Measurements from ENCODE around the gene PPBP.
"Not testable (repeated sequence)": the region's sequence is repeated elsewhere in the genome, so short reads cannot be mapped to it uniquely, and the experiment has no call there.

PPBP gene

DNA sequence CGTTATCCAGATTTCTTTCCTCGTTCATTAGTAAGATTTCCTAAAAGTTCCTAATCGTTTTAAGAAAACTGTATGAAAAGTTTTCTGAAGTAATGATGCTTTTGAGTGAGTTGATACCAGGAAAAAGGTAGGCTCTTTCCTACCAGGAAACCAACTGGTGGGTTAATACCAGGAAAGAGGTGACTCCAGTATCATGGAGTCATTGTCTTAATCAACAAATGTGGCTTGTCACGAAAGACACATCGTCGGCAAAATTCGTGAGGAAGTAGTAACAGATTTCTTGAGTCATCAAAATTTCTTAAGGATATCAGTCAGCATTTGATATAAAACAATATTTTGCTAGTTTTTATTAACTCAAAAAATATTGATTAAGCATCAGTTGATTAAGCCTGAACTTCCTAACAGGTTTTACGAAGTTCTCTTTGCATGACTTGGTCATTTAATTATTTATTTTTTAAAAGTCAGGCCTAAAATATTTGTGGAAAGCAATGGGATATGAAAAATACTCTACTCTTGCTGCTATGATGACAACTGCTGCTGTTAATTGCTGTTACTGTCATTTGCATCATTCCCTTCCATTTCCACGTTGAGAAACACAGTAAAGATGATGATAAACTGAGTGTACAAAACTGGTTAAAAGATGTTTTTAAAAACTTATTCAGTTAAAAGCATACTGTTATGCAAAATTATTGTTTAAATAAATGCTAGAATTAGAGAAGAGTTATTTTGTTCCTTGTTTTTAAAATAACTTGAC lies 3.2 kb upstream of the PPBP start:
- no peaks in the 10 kb centered on the region for H3K36me3 ChIP-seq (ENCODE audit: control insufficient read depth, insufficient read depth, low read length)
- H3K4me3 ChIP-seq (ENCODE audit: low read length) = no peak overlapping the region
- no peaks in the 10 kb centered on the region for H3K27me3 ChIP-seq (ENCODE audit: control insufficient read depth, insufficient read depth, low read length)
- no peaks in the 10 kb centered on the region for H3K9me3 ChIP-seq (ENCODE audit: control insufficient read depth, low read length)
- H3K4me1 ChIP-seq (ENCODE audit: control insufficient read depth, insufficient read depth, low read length) = no peaks in the 10 kb centered on the region
- no peak overlapping the region for H3K9ac ChIP-seq (ENCODE audit: low read length)

GRCh38 chr4:73989928-73990327 lies 1.9 kb upstream of the PPBP start:
- no peaks in the 10 kb centered on the region for H3K36me3 ChIP-seq (ENCODE audit: control insufficient read depth, insufficient read depth, low read length)
- no peaks in the 10 kb centered on the region for H3K4me1 ChIP-seq (ENCODE audit: control insufficient read depth, insufficient read depth, low read length)
- no peaks in the 10 kb centered on the region for H3K27me3 ChIP-seq (ENCODE audit: control insufficient read depth, insufficient read depth, low read length)
- no peak overlapping the region for H3K9ac ChIP-seq (ENCODE audit: low read length)
- no peaks in the 10 kb centered on the region for H3K9me3 ChIP-seq (ENCODE audit: control insufficient read depth, low read length)
- H3K4me3 ChIP-seq (ENCODE audit: low read length) = no peak overlapping the region

DNA sequence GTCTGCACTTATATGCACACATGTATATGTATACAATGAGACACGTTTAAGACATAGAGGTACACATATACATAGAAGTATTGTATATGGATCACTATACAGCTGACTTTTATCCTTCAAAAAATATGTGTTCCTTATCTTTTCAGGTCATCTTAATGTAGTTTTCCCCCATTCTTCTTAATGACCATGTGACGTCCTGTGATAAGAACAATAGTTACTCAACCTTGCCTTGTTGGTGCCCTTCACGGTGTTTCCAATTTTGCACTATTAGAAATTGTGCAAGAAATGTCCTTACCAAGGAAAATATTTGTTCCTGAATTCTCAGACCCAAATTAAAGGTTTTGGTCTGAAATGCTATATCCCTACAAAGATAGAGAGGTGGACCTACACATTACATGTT lies 1.0 kb upstream of the PPBP start:
- Histone ChIP-seq H3K36me3 (ENCODE audit: control insufficient read depth, insufficient read depth, low read length) (no peaks in the 10 kb centered on the region), H3K27me3 (ENCODE audit: control insufficient read depth, insufficient read depth, low read length) (no peaks in the 10 kb centered on the region), H3K9me3 (ENCODE audit: control insufficient read depth, low read length) (no peaks in the 10 kb centered on the region), H3K4me3 (ENCODE audit: low read length) (no peak overlapping the region), H3K4me1 (ENCODE audit: control insufficient read depth, insufficient read depth, low read length) (no peaks in the 10 kb centered on the region), H3K9ac (ENCODE audit: low read length) (no peak overlapping the region)

- Histone ChIP-seq H3K4me3 (ENCODE audit: low read length) (no peak overlapping the region), H3K36me3 (ENCODE audit: control insufficient read depth, insufficient read depth, low read length) (no peaks in the 10 kb centered on the region), H3K27me3 (ENCODE audit: control insufficient read depth, insufficient read depth, low read length) (no peaks in the 10 kb centered on the region), H3K9ac (ENCODE audit: low read length) (no peak overlapping the region), H3K4me1 (ENCODE audit: control insufficient read depth, insufficient read depth, low read length) (no peaks in the 10 kb centered on the region), H3K9me3 (ENCODE audit: control insufficient read depth, low read length) (no peaks in the 10 kb centered on the region)
Observed at GRCh38 chr4:73985528-73985852, 2.5 kb downstream of the PPBP start.

- H3K9ac ChIP-seq (ENCODE audit: low read length) = no peak overlapping the region
- H3K27me3 ChIP-seq (ENCODE audit: control insufficient read depth, insufficient read depth, low read length) = no peaks in the 10 kb centered on the region
- H3K4me3 ChIP-seq (ENCODE audit: low read length) = no peak overlapping the region
- no peaks in the 10 kb centered on the region for H3K9me3 ChIP-seq (ENCODE audit: control insufficient read depth, low read length)
- H3K36me3 ChIP-seq (ENCODE audit: control insufficient read depth, insufficient read depth, low read length) = no peaks in the 10 kb centered on the region
- no peaks in the 10 kb centered on the region for H3K4me1 ChIP-seq (ENCODE audit: control insufficient read depth, insufficient read depth, low read length)
Observed at GRCh38 chr4:73984736-73985527, 3.1 kb downstream of the PPBP start.

GRCh38 chr4:73981175-73981574 lies 6.8 kb downstream of the PPBP start:
- H3K4me3 ChIP-seq (ENCODE audit: low read length); H3K36me3 ChIP-seq (ENCODE audit: control insufficient read depth, insufficient read depth, low read length); H3K4me1 ChIP-seq (ENCODE audit: control insufficient read depth, insufficient read depth, low read length); H3K9me3 ChIP-seq (ENCODE audit: control insufficient read depth, low read length); H3K9ac ChIP-seq (ENCODE audit: low read length); H3K27me3 ChIP-seq (ENCODE audit: control insufficient read depth, insufficient read depth, low read length): not testable (repeated sequence)

DNA sequence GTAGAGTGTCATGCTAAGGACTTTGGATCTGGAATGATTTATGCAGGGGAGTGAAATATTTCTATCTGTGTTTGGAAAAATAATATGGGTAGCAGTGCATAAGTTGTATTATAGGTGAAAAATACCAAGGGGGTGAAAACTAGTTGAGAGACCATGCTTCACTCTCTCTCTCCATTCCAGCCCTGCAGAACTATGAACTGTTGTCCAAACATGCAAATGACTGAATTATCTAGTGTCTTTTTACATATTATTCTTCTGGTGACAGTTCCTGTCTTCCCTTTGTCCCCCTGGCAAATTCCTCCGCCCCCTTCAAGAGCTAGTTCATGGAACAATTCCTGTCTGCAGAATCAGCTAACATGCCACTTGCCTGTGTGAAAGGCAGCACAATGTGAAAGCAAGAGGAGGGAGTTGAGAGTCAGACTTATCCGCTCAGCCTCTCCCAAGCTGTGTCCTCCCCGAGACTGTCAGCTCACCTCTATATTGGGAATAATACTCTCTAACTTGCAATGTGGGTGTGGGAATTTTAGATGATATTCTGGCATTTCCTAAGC lies 8.5 kb downstream of the PPBP start:
- Histone ChIP-seq H3K9me3 (ENCODE audit: control insufficient read depth, low read length) (no peaks in the 10 kb centered on the region), H3K4me3 (ENCODE audit: low read length) (no peak overlapping the region), H3K36me3 (ENCODE audit: control insufficient read depth, insufficient read depth, low read length) (no peaks in the 10 kb centered on the region)

DNA sequence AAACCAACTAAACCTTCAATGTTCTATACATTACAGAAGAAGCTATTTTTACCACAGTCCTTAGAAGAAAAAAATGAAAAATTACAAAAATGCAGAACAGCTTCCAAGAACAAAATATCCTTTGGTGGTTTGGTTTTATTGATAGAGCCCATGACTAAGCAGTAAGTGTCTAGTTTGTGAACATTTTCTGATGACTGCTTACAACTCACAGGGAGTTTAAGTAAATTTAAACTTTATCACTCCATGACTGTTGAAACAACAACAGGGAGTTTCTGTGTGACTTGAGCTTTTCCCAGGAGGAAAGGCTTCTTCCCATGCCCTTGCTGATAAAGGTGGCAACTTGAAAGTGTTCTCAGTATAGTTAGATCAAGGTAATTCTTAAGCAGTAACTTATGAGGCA lies 9.1 kb downstream of the PPBP start:
- Histone ChIP-seq H3K9ac (ENCODE audit: low read length) (no peak overlapping the region), H3K27me3 (ENCODE audit: control insufficient read depth, insufficient read depth, low read length) (no peaks in the 10 kb centered on the region), H3K4me1 (ENCODE audit: control insufficient read depth, insufficient read depth, low read length) (peaks cover 4% of the 10 kb centered on the region), H3K9me3 (ENCODE audit: control insufficient read depth, low read length) (no peaks in the 10 kb centered on the region), H3K4me3 (ENCODE audit: low read length) (no peak overlapping the region), H3K36me3 (ENCODE audit: control insufficient read depth, insufficient read depth, low read length) (no peaks in the 10 kb centered on the region)

More for the DNA sequence above, 8.5 kb downstream of the PPBP start:
- peaks cover 4% of the 10 kb centered on the region for H3K4me1 ChIP-seq (ENCODE audit: control insufficient read depth, insufficient read depth, low read length)
- H3K27me3 ChIP-seq (ENCODE audit: control insufficient read depth, insufficient read depth, low read length) = no peaks in the 10 kb centered on the region
- no peak overlapping the region for H3K9ac ChIP-seq (ENCODE audit: low read length)

GRCh38 chr4:73976716-73977115 lies 11.3 kb downstream of the PPBP start:
- no peaks in the 10 kb centered on the region for H3K36me3 ChIP-seq (ENCODE audit: control insufficient read depth, insufficient read depth, low read length)
- H3K9ac ChIP-seq (ENCODE audit: low read length) = no peak overlapping the region
- H3K9me3 ChIP-seq (ENCODE audit: control insufficient read depth, low read length) = no peaks in the 10 kb centered on the region
- no peak overlapping the region for H3K4me3 ChIP-seq (ENCODE audit: low read length)
- peaks cover 4% of the 10 kb centered on the region for H3K4me1 ChIP-seq (ENCODE audit: control insufficient read depth, insufficient read depth, low read length)
- H3K27me3 ChIP-seq (ENCODE audit: control insufficient read depth, insufficient read depth, low read length) = no peaks in the 10 kb centered on the region

DNA sequence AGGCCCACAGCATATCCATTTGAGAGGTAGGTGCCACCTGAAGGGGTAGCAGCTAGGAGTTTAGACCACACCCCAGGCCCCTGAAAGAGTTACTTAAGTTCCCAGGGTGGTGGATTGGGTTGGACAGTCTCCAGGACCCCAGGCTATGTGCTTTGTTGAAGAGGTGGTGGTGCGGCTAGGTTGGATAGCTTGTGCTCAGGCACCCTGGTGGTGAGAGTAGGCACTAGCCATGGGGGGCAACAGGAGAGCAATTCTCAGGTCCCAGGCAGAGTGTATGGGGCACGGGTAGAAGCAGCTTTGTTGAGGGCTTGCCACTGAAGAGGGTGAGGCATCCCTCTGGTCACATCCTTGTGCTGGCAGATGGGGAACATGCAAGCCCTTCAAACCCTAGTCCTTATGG lies 11.8 kb downstream of the PPBP start:
- Histone ChIP-seq H3K27me3 (ENCODE audit: control insufficient read depth, insufficient read depth, low read length) (no peaks in the 10 kb centered on the region), H3K36me3 (ENCODE audit: control insufficient read depth, insufficient read depth, low read length) (no peaks in the 10 kb centered on the region), H3K9me3 (ENCODE audit: control insufficient read depth, low read length) (no peaks in the 10 kb centered on the region), H3K9ac (ENCODE audit: low read length) (no peak overlapping the region), H3K4me1 (ENCODE audit: control insufficient read depth, insufficient read depth, low read length) (peaks cover 4% of the 10 kb centered on the region), H3K4me3 (ENCODE audit: low read length) (no peak overlapping the region)

DNA sequence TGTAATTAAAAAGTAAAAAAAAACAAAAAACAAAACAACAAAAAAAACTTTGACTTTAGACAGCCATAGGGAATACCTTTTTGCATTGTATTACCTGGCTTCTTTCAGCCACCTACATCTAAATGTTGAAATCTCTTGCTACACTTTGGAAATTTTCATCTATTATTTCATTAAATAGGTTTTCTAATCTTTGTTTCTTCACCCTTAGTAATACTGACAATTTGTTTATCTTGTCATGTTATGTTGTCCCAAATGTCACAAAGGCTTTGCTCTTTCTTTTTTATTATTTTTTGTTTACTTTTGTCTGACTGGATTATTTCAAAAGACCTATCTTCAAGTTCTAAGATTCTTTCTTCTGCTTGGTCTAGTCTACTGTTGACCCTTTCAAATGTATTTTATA lies 13.6 kb downstream of the PPBP start:
- no peaks in the 10 kb centered on the region for H3K9me3 ChIP-seq (ENCODE audit: control insufficient read depth, low read length)
- no peaks in the 10 kb centered on the region for H3K36me3 ChIP-seq (ENCODE audit: control insufficient read depth, insufficient read depth, low read length)
- H3K27me3 ChIP-seq (ENCODE audit: control insufficient read depth, insufficient read depth, low read length) = no peaks in the 10 kb centered on the region
- H3K9ac ChIP-seq (ENCODE audit: low read length) = no peak overlapping the region
- H3K4me1 ChIP-seq (ENCODE audit: control insufficient read depth, insufficient read depth, low read length) = peaks cover 4% of the 10 kb centered on the region
- no peak overlapping the region for H3K4me3 ChIP-seq (ENCODE audit: low read length)

- no peaks in the 10 kb centered on the region for H3K9me3 ChIP-seq (ENCODE audit: control insufficient read depth, low read length)
- no peaks in the 10 kb centered on the region for H3K36me3 ChIP-seq (ENCODE audit: control insufficient read depth, insufficient read depth, low read length)
- no peak overlapping the region for H3K9ac ChIP-seq (ENCODE audit: low read length)
- no peak overlapping the region for H3K4me3 ChIP-seq (ENCODE audit: low read length)
- H3K27me3 ChIP-seq (ENCODE audit: control insufficient read depth, insufficient read depth, low read length) = no peaks in the 10 kb centered on the region
- no peaks in the 10 kb centered on the region for H3K4me1 ChIP-seq (ENCODE audit: control insufficient read depth, insufficient read depth, low read length)
Observed at GRCh38 chr4:73970945-73971344, 17.0 kb downstream of the PPBP start.

Measured in mucosa of stomach (tissue), 1 donor.